Measurements from ENCODE around the gene ARID1A. TPM values are rescaled to one million over a fixed set of nuclear protein-coding genes. Genes with fewer than 3 reads are reported as not detected.
"Not testable (repeated sequence)": the region's sequence is repeated elsewhere in the genome, so short reads cannot be mapped to it uniquely, and the experiment has no call there.

Gene ARID1A
- 10 to 100 TPM; 22.3 to 51.0 (median 35.0) TPM for total RNA-seq

- peak; percentile 69 to 77 for TF ChIP-seq POLR2A (IDR thresholded peaks at IDR 0.05)
- TF ChIP-seq CTCF (IDR thresholded peaks at IDR 0.05 in 4 of 5, conservative IDR thresholded peaks at IDR 0.05 in 1 of 5), result peak in 4 of 5 experiments; percentile 15 to 68 (median 38)
- DNase-seq (peak; percentile 90 to 95), ATAC-seq (peak; percentile 55 to 61)
- Histone ChIP-seq H3K27me3 (no peaks in the 10 kb centered on the region), H3K9me3 (no peaks in the 10 kb centered on the region), H3K4me3 (peak within 1 kb of the TSS; percentile 75 to 89 (median 84)), H3K36me3 (no peaks in the 10 kb centered on the region), H3K27ac (peak within 1 kb of the TSS; percentile 92 to 95 (median 95)), H3K4me1 (peaks cover 49 to 56% of the 10 kb centered on the region in 2 donors)
- intact Hi-C loops (cut with DNase I; ENCODE audit: low total_unique reads) (no loop called here), in situ Hi-C loops (cut with MboI; ENCODE audit: low sequenced_read_pairs in 4 of 4) (loop anchor here in 1 of 4 donors (10.0 kb wide), 1 partner anchor 89 kb away; the partner anchor contains the start of gene PIGV)
Measured at GRCh38 chr1:26695356-26696118, at the start of gene ARID1A. TSS of gene ARID1A (plus strand) at chr1:26696015. CDS start at chr1:26696404, 389 bp downstream.

GRCh38 chr1:26664802-26665201 lies 31.0 kb upstream of the ARID1A start:
- H3K9me3 ChIP-seq, result no peaks in the 10 kb centered on the region
- no peaks in the 10 kb centered on the region for H3K36me3 ChIP-seq
- in situ Hi-C loops (cut with MboI; ENCODE audit: low sequenced_read_pairs in 4 of 4), result no loop called here
- no peak overlapping the region for H3K4me3 ChIP-seq
- DNase-seq (no peak), ATAC-seq (no peak)
- H3K27ac ChIP-seq, result no peak overlapping the region
- intact Hi-C loops (cut with DNase I; ENCODE audit: low total_unique reads), result no loop called here
- TF ChIP-seq POLR2A (IDR thresholded peaks at IDR 0.05) (no peak), CTCF (IDR thresholded peaks at IDR 0.05 in 4 of 5, conservative IDR thresholded peaks at IDR 0.05 in 1 of 5) (no peak)
- no peaks in the 10 kb centered on the region for H3K4me1 ChIP-seq
- H3K27me3 ChIP-seq, result no peaks in the 10 kb centered on the region

- no peak overlapping the region for H3K4me3 ChIP-seq
- intact Hi-C loops (cut with DNase I; ENCODE audit: low total_unique reads), result no loop called here
- H3K9me3 ChIP-seq, result no peaks in the 10 kb centered on the region
- DNase-seq (peak in 1 of 2 donors; percentile 25), ATAC-seq (peak; percentile 87 to 98)
- in situ Hi-C loops (cut with MboI; ENCODE audit: low sequenced_read_pairs in 4 of 4), result no loop called here
- no peaks in the 10 kb centered on the region for H3K27me3 ChIP-seq
- TF ChIP-seq CTCF (IDR thresholded peaks at IDR 0.05 in 4 of 5, conservative IDR thresholded peaks at IDR 0.05 in 1 of 5) (no peak), POLR2A (IDR thresholded peaks at IDR 0.05) (no peak)
- H3K27ac ChIP-seq, result no peak overlapping the region
- H3K36me3 ChIP-seq, result no peaks in the 10 kb centered on the region
- H3K4me1 ChIP-seq, result no peaks in the 10 kb centered on the region
Measured at GRCh38 chr1:26666855-26667254, 29.0 kb upstream of the ARID1A start.

DNA sequence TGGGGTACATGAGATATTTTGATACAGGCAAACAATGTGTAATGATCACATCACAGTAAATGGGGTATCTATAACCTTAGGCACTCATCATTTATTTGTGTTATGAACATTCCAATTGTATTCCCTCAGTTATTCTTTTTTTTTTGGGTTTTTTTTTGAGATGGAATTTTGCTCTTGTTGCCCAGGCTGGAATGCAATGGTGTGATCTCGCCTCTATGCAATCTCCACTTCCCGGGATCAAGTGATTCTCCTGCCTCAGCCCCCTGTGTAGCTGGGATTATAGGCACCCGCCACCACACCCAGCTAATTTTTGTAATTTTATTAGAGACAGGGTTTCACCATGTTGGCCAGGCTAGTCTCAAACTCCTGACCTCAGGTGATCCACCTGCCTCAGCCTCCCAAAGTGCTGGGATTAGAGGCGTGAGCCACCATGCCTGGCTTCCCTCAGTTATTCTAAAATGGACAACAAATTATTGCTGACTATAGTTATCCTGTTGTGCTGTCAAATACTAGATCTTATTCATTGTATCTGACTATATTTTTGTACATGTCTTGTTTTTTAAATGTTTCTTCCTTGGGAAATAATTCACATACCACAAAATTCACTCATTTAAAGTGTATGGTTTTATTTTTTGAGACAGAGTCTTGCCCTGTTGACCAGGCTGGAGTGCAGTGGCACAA lies 27.6 kb upstream of the ARID1A start:
- intact Hi-C loops (cut with DNase I; ENCODE audit: low total_unique reads); H3K36me3 ChIP-seq; H3K27me3 ChIP-seq; H3K4me1 ChIP-seq; H3K27ac ChIP-seq; H3K4me3 ChIP-seq; ATAC-seq; DNase-seq; in situ Hi-C loops (cut with MboI; ENCODE audit: low sequenced_read_pairs in 4 of 4); H3K9me3 ChIP-seq: not testable (repeated sequence)

All from gastrocnemius medialis (tissue), 4 donors.